H9 (cell line): ENCODE results near the gene FAM240A. TPM values are rescaled to one million over a fixed set of nuclear protein-coding genes. Genes with fewer than 3 reads are reported as not detected.

Experiments used
- DNase-seq: peaks from one replicate; pipeline ENCODE4 v3.0.0-alpha.2; 2017
- H2AFZ ChIP-seq: one replicate; pipeline ENCODE4 v1.6.1; 2013; ENCODE audit warnings: mild to moderate bottlenecking, low read length, control low read depth, moderate library complexity
- H2AK5ac ChIP-seq: 2 replicates; pipeline ENCODE4 v1.6.1; 2013; ENCODE audit warnings: low read length, control low read depth, mixed read lengths; ENCODE audit not compliant: insufficient read length
- H2BK120ac ChIP-seq: one replicate; pipeline ENCODE4 v1.6.1; 2013; ENCODE audit warnings: low read depth, mild to moderate bottlenecking, low read length, control low read depth, inconsistent platforms; ENCODE audit not compliant: poor library complexity, severe bottlenecking
- H2BK12ac ChIP-seq: 2 replicates; pipeline ENCODE4 v1.6.1; 2013; ENCODE audit warnings: low read length, control low read depth, mixed read lengths, low read depth; ENCODE audit not compliant: insufficient read length
- H2BK15ac ChIP-seq: 2 replicates; pipeline ENCODE4 v1.6.1; 2013; ENCODE audit warnings: low read depth, low read length, control low read depth
- H2BK20ac ChIP-seq: one replicate; pipeline ENCODE4 v1.6.1; 2013; ENCODE audit warnings: low read depth, mild to moderate bottlenecking, low read length, control low read depth, inconsistent platforms; ENCODE audit not compliant: poor library complexity, severe bottlenecking
- H2BK5ac ChIP-seq: 2 replicates; pipeline ENCODE4 v1.6.1; 2013; ENCODE audit warnings: low read length, control low read depth, mixed read lengths; ENCODE audit not compliant: insufficient read length
- H3K14ac ChIP-seq: 2 replicates; pipeline ENCODE4 v1.6.1; 2013; ENCODE audit warnings: low read length, control low read depth; ENCODE audit not compliant: insufficient read depth
- H3K18ac ChIP-seq: 2 replicates; pipeline ENCODE4 v1.6.1; 2013; ENCODE audit warnings: low read depth, mild to moderate bottlenecking, mixed read lengths, low read length, control low read depth; ENCODE audit not compliant: insufficient read length
- H3K23ac ChIP-seq: 2 replicates; pipeline ENCODE4 v1.6.1; 2013; ENCODE audit warnings: low read length, control low read depth, mixed read lengths, low read depth; ENCODE audit not compliant: insufficient read length
- H3K23me2 ChIP-seq: 2 replicates; pipeline ENCODE4 v1.6.1; 2013; ENCODE audit warnings: low read depth, mild to moderate bottlenecking, mixed read lengths, low read length, control low read depth; ENCODE audit not compliant: insufficient read length, poor library complexity, severe bottlenecking
- H3K27ac ChIP-seq: 2 replicates; pipeline ENCODE4 v1.5.1; 2013; ENCODE audit warnings: low read length, control low read depth, mixed read lengths, low read depth; ENCODE audit not compliant: insufficient read length
- H3K27me3 ChIP-seq: 2 replicates; pipeline ENCODE4 v1.6.1; 2013; ENCODE audit warnings: low read length, control low read depth, inconsistent platforms; ENCODE audit not compliant: insufficient read depth
- H3K4ac ChIP-seq: 2 replicates; pipeline ENCODE4 v1.6.1; 2013; ENCODE audit warnings: low read depth, mild to moderate bottlenecking, control low read depth, inconsistent platforms, low read length, moderate library complexity
- H3K4me1 ChIP-seq: 2 replicates; pipeline ENCODE4 v1.6.1; 2013; ENCODE audit warnings: low read length, control low read depth, inconsistent platforms; ENCODE audit not compliant: insufficient read depth
- H3K4me2 ChIP-seq: 2 replicates; pipeline ENCODE4 v1.6.1; 2013; ENCODE audit warnings: low read length, control low read depth, mixed read lengths; ENCODE audit not compliant: insufficient read length, insufficient read depth
- H3K56ac ChIP-seq: 2 replicates; pipeline ENCODE4 v1.6.1; 2013; ENCODE audit warnings: low read depth, mild to moderate bottlenecking, mixed read lengths, low read length, control low read depth; ENCODE audit not compliant: insufficient read length
- H3K79me1 ChIP-seq: 2 replicates; pipeline ENCODE4 v1.6.1; 2013; ENCODE audit warnings: low read depth, mild to moderate bottlenecking, moderate library complexity, low read length, control low read depth, inconsistent platforms; ENCODE audit not compliant: insufficient read depth, poor library complexity, severe bottlenecking
- H3K79me2 ChIP-seq: 2 replicates; pipeline ENCODE4 v1.6.1; 2013; ENCODE audit warnings: low read length, control low read depth, inconsistent platforms; ENCODE audit not compliant: insufficient read depth
- H3K9ac ChIP-seq: 2 replicates; pipeline ENCODE4 v1.6.1; 2013; ENCODE audit warnings: low read length, control low read depth, mixed read lengths; ENCODE audit not compliant: insufficient read length; ENCODE audit errors: extremely low read depth
- H3K9me3 ChIP-seq: one replicate; pipeline ENCODE4 v1.6.1; 2013; ENCODE audit warnings: low read depth, low read length, inconsistent platforms; ENCODE audit not compliant: control insufficient read depth
- H3T11ph ChIP-seq: one replicate; pipeline ENCODE4 v1.6.1; 2013; ENCODE audit warnings: mild to moderate bottlenecking, low read length, control low read depth, inconsistent platforms
- H4K20me1 ChIP-seq: one replicate; pipeline ENCODE4 v1.6.1; 2013; ENCODE audit not compliant: control insufficient read depth, insufficient read length, insufficient read depth
- H4K5ac ChIP-seq: 2 replicates; pipeline ENCODE4 v1.6.1; 2013; ENCODE audit warnings: low read depth, mild to moderate bottlenecking, mixed read lengths, low read length, control low read depth; ENCODE audit not compliant: insufficient read length
- H4K8ac ChIP-seq: replicated peaks from 2 replicates; pipeline ENCODE4 v1.6.1; 2013; ENCODE audit warnings: low read length, control low read depth, mixed read lengths, low read depth; ENCODE audit not compliant: insufficient read length
- H4K91ac ChIP-seq: 2 replicates; pipeline ENCODE4 v1.6.1; 2013; ENCODE audit warnings: low read depth, mild to moderate bottlenecking, moderate library complexity, mixed read lengths, low read length, control low read depth; ENCODE audit not compliant: insufficient read length
- H3K27ac Mint-ChIP-seq, 3 experiments: 2 replicates in 2 of 3; 3 replicates in 1 of 3; pipeline ENCODE4 v1.8.0; 2020 to 2021; ENCODE audit warnings: mixed read lengths in 3 of 3, mild to moderate bottlenecking in 1 of 3, moderate library complexity in 1 of 3
- H3K27me3 Mint-ChIP-seq: 2 replicates; pipeline ENCODE4 v1.8.0; 2021; ENCODE audit warnings: low read depth, mild to moderate bottlenecking, moderate library complexity, mixed read lengths
- H3K36me3 Mint-ChIP-seq, 3 experiments: 2 replicates in 2 of 3; 3 replicates in 1 of 3; pipeline ENCODE4 v1.8.0; 2020 to 2021; ENCODE audit warnings: low read depth in 3 of 3, mixed read lengths in 3 of 3; ENCODE audit not compliant: insufficient read depth in 1 of 3
- H3K4me1 Mint-ChIP-seq, 2 experiments: 2 replicates each; pipeline ENCODE4 v1.8.0; 2020; ENCODE audit warnings: mixed read lengths in 2 of 2
- H3K4me3 Mint-ChIP-seq, 2 experiments: 2 replicates in 1 of 2; 3 replicates in 1 of 2; pipeline ENCODE4 v1.8.0; 2020 to 2021; ENCODE audit warnings: mild to moderate bottlenecking in 2 of 2, mixed read lengths in 2 of 2, moderate library complexity in 1 of 2
- H3K9me3 Mint-ChIP-seq, 2 experiments: 2 replicates in 1 of 2; 3 replicates in 1 of 2; pipeline ENCODE4 v1.8.0; 2020; ENCODE audit warnings: mild to moderate bottlenecking in 2 of 2, mixed read lengths in 2 of 2, moderate library complexity in 1 of 2
- WGBS: extraction: QIAGEN DNeasy Blood & Tissue Kit; methylation state at CpG from one replicate; pipeline ENCODE4 v1.1.7; 2013; ENCODE audit warnings: missing lambda C conversion rate, low lambda C conversion rate, mixed read lengths; ENCODE audit not compliant: insufficient read length; ENCODE audit errors: extremely low coverage; 5-methylcytosine and 5-hydroxymethylcytosine counted together
- total RNA-seq: library from RNA; stranded (reverse); gene quantifications from 2 replicates; pipeline ENCODE4 v1.2.1, GENCODE V29; 2021
- TF ChIP-seq, protein P1 (sequence below): fragments of 200-600 bp; sonication (generic); conservative IDR thresholded peaks from 3 replicates; pipeline ENCODE4 v1.8.0; 2021; ENCODE audit warnings: antibody characterized with exemption, mild to moderate bottlenecking

FAM240A gene
- total RNA-seq, 1 experiment from 2014 or later: 0.11 TPM

GRCh38 chr3:46632792-46633191, 20.5 kb downstream of the FAM240A start:
- H3K4me1 Mint-ChIP-seq: peaks cover 23 to 25% of the 10 kb centered on the region in 2 experiments
- Histone ChIP-seq H2BK5ac (no peak overlapping the region), H2BK120ac (no peak overlapping the region), H3K4me1 (peaks cover 9% of the 10 kb centered on the region; the same call in 1 of the 2 replicates), H4K5ac (no peak overlapping the region), H2BK20ac (no peak overlapping the region), H3K4ac (no peak overlapping the region), H3K79me2 (no peaks in the 10 kb centered on the region), H3K23ac (no peak overlapping the region), H3T11ph (no peak overlapping the region), H3K27ac (no peak overlapping the region), H2AK5ac (no peak overlapping the region), H3K23me2 (no peaks in the 10 kb centered on the region), H2AFZ (no peak overlapping the region), H3K18ac (no peak overlapping the region), H3K79me1 (no peaks in the 10 kb centered on the region), H3K14ac (no peak overlapping the region), H3K9ac (no peak overlapping the region), H2BK15ac (no peak overlapping the region), H3K4me2 (no peak overlapping the region), H3K56ac (no peak overlapping the region), H4K20me1 (no peaks in the 10 kb centered on the region), H3K9me3 (no peaks in the 10 kb centered on the region), H4K91ac (no peak overlapping the region), H4K8ac (no peak overlapping the region), H3K27me3 (no peaks in the 10 kb centered on the region), H2BK12ac (no peak overlapping the region)
- no peak overlapping the region for H3K27ac Mint-ChIP-seq
- no peak overlapping the region for H3K4me3 Mint-ChIP-seq
- TF ChIP-seq, protein P1, sequence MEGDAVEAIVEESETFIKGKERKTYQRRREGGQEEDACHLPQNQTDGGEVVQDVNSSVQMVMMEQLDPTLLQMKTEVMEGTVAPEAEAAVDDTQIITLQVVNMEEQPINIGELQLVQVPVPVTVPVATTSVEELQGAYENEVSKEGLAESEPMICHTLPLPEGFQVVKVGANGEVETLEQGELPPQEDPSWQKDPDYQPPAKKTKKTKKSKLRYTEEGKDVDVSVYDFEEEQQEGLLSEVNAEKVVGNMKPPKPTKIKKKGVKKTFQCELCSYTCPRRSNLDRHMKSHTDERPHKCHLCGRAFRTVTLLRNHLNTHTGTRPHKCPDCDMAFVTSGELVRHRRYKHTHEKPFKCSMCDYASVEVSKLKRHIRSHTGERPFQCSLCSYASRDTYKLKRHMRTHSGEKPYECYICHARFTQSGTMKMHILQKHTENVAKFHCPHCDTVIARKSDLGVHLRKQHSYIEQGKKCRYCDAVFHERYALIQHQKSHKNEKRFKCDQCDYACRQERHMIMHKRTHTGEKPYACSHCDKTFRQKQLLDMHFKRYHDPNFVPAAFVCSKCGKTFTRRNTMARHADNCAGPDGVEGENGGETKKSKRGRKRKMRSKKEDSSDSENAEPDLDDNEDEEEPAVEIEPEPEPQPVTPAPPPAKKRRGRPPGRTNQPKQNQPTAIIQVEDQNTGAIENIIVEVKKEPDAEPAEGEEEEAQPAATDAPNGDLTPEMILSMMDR: no peak
- no peaks in the 10 kb centered on the region for H3K36me3 Mint-ChIP-seq
- DNase-seq: no peak
- peaks cover 3% of the 10 kb centered on the region for H3K27me3 Mint-ChIP-seq
- peaks cover 0 to 4% of the 10 kb centered on the region in 2 experiments; a peak in 1 of 5 replicates for H3K9me3 Mint-ChIP-seq
- WGBS: no CpG with 5 or more reads among the region's 1 CpG
